Hepatocyte (in vitro differentiated cells): ENCODE data around the gene SOS1.

Source experiments
- EZH2 ChIP-seq: fragments of 200-600 bp; sonication (generic); IDR thresholded peaks from 2 replicates; pipeline ENCODE4 v1.6.1; 2016; ENCODE audit warnings: antibody characterized with exemption, mild to moderate bottlenecking, borderline replicate concordance
- EZH2phosphoT487 ChIP-seq: fragments of 200-600 bp; sonication (generic); IDR thresholded peaks from one replicate; pipeline ENCODE4 v1.6.1; 2018; ENCODE audit warnings: antibody characterized with exemption, mild to moderate bottlenecking, low read depth, moderate library complexity; ENCODE audit not compliant: unreplicated experiment, severe bottlenecking
- TF ChIP-seq, protein P1 (sequence below): fragments of 200-600 bp; sonication (generic); IDR thresholded peaks from 2 replicates; pipeline ENCODE4 v1.5.1; 2016; ENCODE audit warnings: antibody characterized with exemption, mild to moderate bottlenecking; ENCODE audit not compliant: poor library complexity

DNA sequence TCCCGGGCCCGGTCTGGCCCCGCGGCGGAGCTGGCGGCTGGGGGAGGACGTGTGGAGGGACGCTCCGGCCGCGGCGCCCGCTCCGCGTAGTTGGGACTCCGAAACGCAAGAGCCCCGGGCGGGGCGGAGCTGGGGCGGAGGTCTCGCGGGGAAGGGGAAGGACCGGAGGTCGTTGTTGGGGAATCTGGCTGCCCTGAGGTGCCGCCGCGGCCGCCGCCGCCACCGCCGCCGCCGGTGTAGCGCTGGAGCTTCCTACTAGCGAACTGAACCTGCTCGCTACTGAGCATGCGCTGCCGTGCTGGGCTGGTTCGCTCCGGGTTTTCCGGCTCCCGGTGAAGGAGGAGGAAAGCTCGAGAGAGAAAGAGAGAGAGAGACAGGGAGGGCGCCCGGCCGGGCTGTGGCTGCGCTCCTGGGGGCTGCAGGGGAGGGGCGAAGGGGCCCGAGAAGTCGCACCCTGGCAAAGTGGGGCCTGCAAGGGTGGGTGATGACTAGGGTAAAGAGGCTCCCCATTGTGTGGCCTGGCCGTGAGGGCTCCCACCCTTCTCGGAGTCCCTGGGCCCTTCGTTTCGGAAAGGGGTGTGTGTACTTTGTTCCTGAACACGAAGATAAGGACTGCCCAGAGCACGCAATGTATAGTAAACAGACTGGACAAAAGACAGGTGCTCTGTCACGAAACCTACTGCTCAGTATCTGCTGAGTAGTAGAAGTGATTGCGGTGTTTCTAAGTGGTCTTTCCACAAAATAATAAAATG lies at the start of gene SOS1:
- TF ChIP-seq, protein P1, sequence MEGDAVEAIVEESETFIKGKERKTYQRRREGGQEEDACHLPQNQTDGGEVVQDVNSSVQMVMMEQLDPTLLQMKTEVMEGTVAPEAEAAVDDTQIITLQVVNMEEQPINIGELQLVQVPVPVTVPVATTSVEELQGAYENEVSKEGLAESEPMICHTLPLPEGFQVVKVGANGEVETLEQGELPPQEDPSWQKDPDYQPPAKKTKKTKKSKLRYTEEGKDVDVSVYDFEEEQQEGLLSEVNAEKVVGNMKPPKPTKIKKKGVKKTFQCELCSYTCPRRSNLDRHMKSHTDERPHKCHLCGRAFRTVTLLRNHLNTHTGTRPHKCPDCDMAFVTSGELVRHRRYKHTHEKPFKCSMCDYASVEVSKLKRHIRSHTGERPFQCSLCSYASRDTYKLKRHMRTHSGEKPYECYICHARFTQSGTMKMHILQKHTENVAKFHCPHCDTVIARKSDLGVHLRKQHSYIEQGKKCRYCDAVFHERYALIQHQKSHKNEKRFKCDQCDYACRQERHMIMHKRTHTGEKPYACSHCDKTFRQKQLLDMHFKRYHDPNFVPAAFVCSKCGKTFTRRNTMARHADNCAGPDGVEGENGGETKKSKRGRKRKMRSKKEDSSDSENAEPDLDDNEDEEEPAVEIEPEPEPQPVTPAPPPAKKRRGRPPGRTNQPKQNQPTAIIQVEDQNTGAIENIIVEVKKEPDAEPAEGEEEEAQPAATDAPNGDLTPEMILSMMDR: no peak
- TF ChIP-seq EZH2 (no peak), EZH2phosphoT487 (no peak)
